A673 (cell line): ENCODE results near the gene MLEC. TPM values are rescaled to one million over a fixed set of nuclear protein-coding genes. Genes with fewer than 3 reads are reported as not detected.

Experiments
- BruUV-seq: library from RNA; stranded (reverse); fragments of 400-500 nt; replicated peaks from 2 replicates; lab custom pipeline; 2021; lab: Mats Ljungman, UMichigan
- CTCF ChIA-PET: fragments of 300-600 bp; sonication (Branson Sonifier 250); formaldehyde crosslinking; loops from one replicate; lab custom pipeline; 2022; ENCODE audit warnings: antibody characterized with exemption; lab: Charles Lee
- POLR2A ChIA-PET: fragments of 300-600 bp; sonication (Branson Sonifier 250); formaldehyde crosslinking; loops from one replicate; lab custom pipeline; 2022; ENCODE audit warnings: antibody characterized with exemption; ENCODE audit not compliant: low non-redundant PET; lab: Charles Lee
- DNase-seq: peaks from one replicate; pipeline ENCODE4 v3.0.0-alpha.2; 2015; ENCODE audit warnings: low spot score
- H3K27ac ChIP-seq: fragments of 200-600 bp; sonication (generic); 2 replicates; pipeline ENCODE4 v1.5.1; 2016; ENCODE audit warnings: mixed run types, low read depth, mild to moderate bottlenecking, mixed read lengths, antibody characterized with exemption, low read length; ENCODE audit not compliant: poor library complexity, severe bottlenecking
- H3K27me3 ChIP-seq: fragments of 200-600 bp; sonication (generic); replicated peaks from 2 replicates; pipeline ENCODE4 v1.6.1; 2017; ENCODE audit warnings: mixed run types, low read depth, mild to moderate bottlenecking, mixed read lengths, antibody characterized with exemption, low read length; ENCODE audit not compliant: insufficient read depth, poor library complexity
- H3K36me3 ChIP-seq: fragments of 200-600 bp; sonication (generic); 2 replicates; pipeline ENCODE4 v1.6.1; 2016; ENCODE audit warnings: mixed run types, mild to moderate bottlenecking, mixed read lengths, antibody characterized with exemption, low read length; ENCODE audit not compliant: insufficient read depth, poor library complexity, severe bottlenecking
- H3K4me1 ChIP-seq: fragments of 200-600 bp; sonication (generic); 2 replicates; pipeline ENCODE4 v1.6.1; 2017; ENCODE audit warnings: mixed run types, mild to moderate bottlenecking, mixed read lengths, antibody characterized with exemption, low read length; ENCODE audit not compliant: insufficient read depth, poor library complexity, severe bottlenecking
- H3K4me3 ChIP-seq: fragments of 200-600 bp; sonication (generic); 2 replicates; pipeline ENCODE4 v1.5.1; 2016; ENCODE audit warnings: low read depth, mixed run types, mild to moderate bottlenecking, mixed read lengths, low read length; ENCODE audit not compliant: poor library complexity, severe bottlenecking
- H3K9me3 ChIP-seq: fragments of 200-600 bp; sonication (generic); 2 replicates; pipeline ENCODE4 v1.6.1; 2016; ENCODE audit warnings: mixed run types, low read depth, mild to moderate bottlenecking, mixed read lengths, antibody characterized with exemption, low read length; ENCODE audit not compliant: poor library complexity, severe bottlenecking
- EZH2 ChIP-seq: fragments of 200-600 bp; sonication (generic); IDR thresholded peaks from 2 replicates; pipeline ENCODE4 v1.6.1; 2017; ENCODE audit warnings: borderline replicate concordance, low read depth, mild to moderate bottlenecking, mixed read lengths, antibody characterized with exemption, low read length; ENCODE audit not compliant: poor library complexity, severe bottlenecking
- intact Hi-C: fragments of 100-400 bp; cut with micrococcal nuclease; formaldehyde crosslinking; loops from one replicate; pipeline ENCODE4 v1.10.0; 2022; ENCODE audit not compliant: unreplicated experiment
- total RNA-seq: library from RNA; stranded (reverse); gene quantifications from 2 replicates; pipeline ENCODE4 v1.2.3, GENCODE V29; 2021
- TF ChIP-seq, protein P1 (sequence below): fragments of 300-800, 200-600 bp; sonication (generic); conservative IDR thresholded peaks from 2 replicates; pipeline ENCODE4 v1.5.1; 2017; ENCODE audit warnings: low read depth, mild to moderate bottlenecking, antibody characterized with exemption, low read length, moderate library complexity, mixed read lengths

The MLEC gene
- total RNA-seq, 1 experiment from 2014 or later: 176 TPM

DNA sequence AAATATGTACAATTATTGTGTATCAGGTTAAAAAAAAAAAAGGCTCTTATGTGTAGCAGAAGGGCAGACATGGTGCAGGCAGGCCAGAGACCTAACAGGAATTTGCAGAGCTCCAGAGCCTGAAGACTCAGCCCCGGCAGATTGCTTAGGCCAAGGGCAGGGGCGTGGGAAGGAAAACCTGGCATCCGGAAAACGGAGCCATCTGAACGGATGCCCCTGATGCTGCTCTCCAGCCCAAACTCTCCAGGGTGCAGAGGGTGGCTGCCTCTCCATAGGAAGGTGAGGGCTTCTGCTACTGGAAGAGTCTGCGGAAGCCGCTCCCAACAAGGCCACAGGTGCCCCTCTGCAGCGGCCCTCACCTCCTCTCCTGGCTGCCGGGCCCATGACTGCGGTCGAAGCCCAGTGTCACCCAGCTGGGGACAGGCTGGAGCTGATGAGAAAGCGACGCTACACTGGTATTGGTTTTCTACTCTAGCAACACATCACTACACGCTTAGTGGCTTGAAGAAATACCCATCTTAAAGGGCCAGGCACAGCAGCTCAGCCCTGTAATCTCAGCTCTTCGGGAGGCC lies 58.1 kb downstream of the MLEC start:
- H3K4me1 ChIP-seq: no peaks in the 10 kb centered on the region
- DNase-seq: no peak
- no peaks in the 10 kb centered on the region for H3K36me3 ChIP-seq
- ChIA-PET POLR2A (no interaction called here), CTCF (interaction anchor here (0.6 kb wide), 1 partner anchor 68 kb away, joined by 8 read pairs; no protein-coding TSS in a partner anchor)
- H3K9me3 ChIP-seq: no peaks in the 10 kb centered on the region
- no peaks in the 10 kb centered on the region for H3K27me3 ChIP-seq
- no TSS peak for BruUV-seq
- no peak overlapping the region for H3K4me3 ChIP-seq
- intact Hi-C loops: no loop called here
- no peak for TF ChIP-seq EZH2
- TF ChIP-seq, protein P1, sequence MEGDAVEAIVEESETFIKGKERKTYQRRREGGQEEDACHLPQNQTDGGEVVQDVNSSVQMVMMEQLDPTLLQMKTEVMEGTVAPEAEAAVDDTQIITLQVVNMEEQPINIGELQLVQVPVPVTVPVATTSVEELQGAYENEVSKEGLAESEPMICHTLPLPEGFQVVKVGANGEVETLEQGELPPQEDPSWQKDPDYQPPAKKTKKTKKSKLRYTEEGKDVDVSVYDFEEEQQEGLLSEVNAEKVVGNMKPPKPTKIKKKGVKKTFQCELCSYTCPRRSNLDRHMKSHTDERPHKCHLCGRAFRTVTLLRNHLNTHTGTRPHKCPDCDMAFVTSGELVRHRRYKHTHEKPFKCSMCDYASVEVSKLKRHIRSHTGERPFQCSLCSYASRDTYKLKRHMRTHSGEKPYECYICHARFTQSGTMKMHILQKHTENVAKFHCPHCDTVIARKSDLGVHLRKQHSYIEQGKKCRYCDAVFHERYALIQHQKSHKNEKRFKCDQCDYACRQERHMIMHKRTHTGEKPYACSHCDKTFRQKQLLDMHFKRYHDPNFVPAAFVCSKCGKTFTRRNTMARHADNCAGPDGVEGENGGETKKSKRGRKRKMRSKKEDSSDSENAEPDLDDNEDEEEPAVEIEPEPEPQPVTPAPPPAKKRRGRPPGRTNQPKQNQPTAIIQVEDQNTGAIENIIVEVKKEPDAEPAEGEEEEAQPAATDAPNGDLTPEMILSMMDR: no peak
- no peak overlapping the region for H3K27ac ChIP-seq

DNA sequence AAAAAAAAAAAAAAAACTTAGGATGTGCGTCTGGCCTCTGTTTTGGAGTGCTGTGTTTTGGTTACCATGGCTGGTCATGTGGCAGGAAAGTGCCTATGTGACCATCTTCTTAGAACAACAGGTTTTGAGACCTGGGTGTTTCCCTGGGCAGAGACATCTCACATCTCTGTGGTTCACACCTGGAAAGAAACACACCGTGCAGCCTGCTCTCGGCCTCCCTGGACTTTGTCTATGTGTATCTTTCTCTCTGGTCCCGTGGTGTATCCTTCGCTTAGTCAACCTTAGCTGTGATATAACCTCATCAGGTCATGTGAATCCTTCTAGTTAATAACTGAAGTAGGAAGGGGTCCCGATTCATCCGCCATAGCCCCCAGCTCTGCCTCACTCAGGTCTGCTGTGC lies 61.3 kb downstream of the MLEC start:
- BruUV-seq: no TSS peak
- H3K27me3 ChIP-seq: no peaks in the 10 kb centered on the region
- no peak overlapping the region for H3K4me3 ChIP-seq
- TF ChIP-seq EZH2: no peak
- TF ChIP-seq, protein P1: no peak
- no peaks in the 10 kb centered on the region for H3K4me1 ChIP-seq
- ChIA-PET CTCF (no interaction called here), POLR2A (no interaction called here)
- no peaks in the 10 kb centered on the region for H3K36me3 ChIP-seq
- H3K9me3 ChIP-seq: no peaks in the 10 kb centered on the region
- DNase-seq: no peak
- intact Hi-C loops: no loop called here
- H3K27ac ChIP-seq: no peak overlapping the region

DNA sequence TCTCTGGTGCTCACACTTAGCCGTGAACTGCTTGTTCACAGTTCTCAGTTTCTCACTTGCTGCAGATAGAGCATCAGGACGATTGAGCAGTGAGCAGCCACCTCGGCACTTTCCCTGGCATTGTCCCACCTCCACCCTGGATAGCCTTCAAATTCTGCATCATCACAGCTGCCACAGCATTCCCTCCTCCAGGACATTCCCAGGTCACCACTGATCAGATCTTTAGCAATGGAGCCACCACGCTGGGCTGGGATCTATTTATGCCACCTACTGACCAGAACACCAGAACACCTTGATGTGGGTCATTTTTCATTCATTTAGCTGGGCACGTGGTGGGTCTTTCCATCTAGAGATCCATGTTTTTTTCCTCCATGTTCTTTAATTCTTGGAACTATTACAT lies 62.3 kb downstream of the MLEC start:
- Histone ChIP-seq H3K27ac (no peak overlapping the region), H3K4me1 (no peaks in the 10 kb centered on the region), H3K9me3 (no peaks in the 10 kb centered on the region), H3K36me3 (no peaks in the 10 kb centered on the region), H3K27me3 (no peaks in the 10 kb centered on the region), H3K4me3 (no peak overlapping the region)
- intact Hi-C loops: no loop called here
- DNase-seq: no peak
- BruUV-seq: no TSS peak
- no peak for TF ChIP-seq EZH2
- TF ChIP-seq, protein P1: no peak
- ChIA-PET CTCF (no interaction called here), POLR2A (no interaction called here)
